Gastrocnemius medialis (tissue), 4 donors: ENCODE measurements around the gene CLPTM1L. TPM values are rescaled to one million over a fixed set of nuclear protein-coding genes. Genes with fewer than 3 reads are reported as not detected.
"Not testable (repeated sequence)": the region's sequence is repeated elsewhere in the genome, so short reads cannot be mapped to it uniquely, and the experiment has no call there.

Experiments used
- ATAC-seq, 2 donors: fragments of 150-250 bp; one replicate each; pipeline ENCODE4 v1.9.1; 2016
- DNase-seq, 2 donors: peaks; one replicate each; pipeline ENCODE4 v3.0.0-alpha.2; 2019
- H3K27ac ChIP-seq, 4 donors: fragments of 200-600 bp; sonication (generic); 1 replicate in 1 of 4; 2 replicates in 3 of 4; pipeline ENCODE4 v1.5.1; 2016 to 2018; ENCODE audit warnings: mild to moderate bottlenecking in 2 of 4, moderate library complexity in 1 of 4
- H3K27me3 ChIP-seq, 3 donors: fragments of 200-600 bp; sonication (generic) in 2 of 3; 1 replicate in 1 of 3; 2 replicates in 2 of 3; pipeline versions ENCODE4 v1.5.1 to v1.6.0; 2016 to 2019; ENCODE audit warnings: mild to moderate bottlenecking in 1 of 3, moderate library complexity in 1 of 3
- H3K36me3 ChIP-seq, 2 donors: fragments of 200-600 bp; sonication (generic) in 1 of 2; one replicate each; pipeline ENCODE4 v1.5.1; 2017 to 2018
- H3K4me1 ChIP-seq, 2 donors: fragments of 200-600 bp; sonication (generic) in 1 of 2; one replicate each; pipeline ENCODE4 v1.5.1; 2016 to 2017; ENCODE audit warnings: mild to moderate bottlenecking in 2 of 2
- H3K4me3 ChIP-seq, 4 donors: fragments of 200-600 bp; sonication (generic) in 3 of 4; 1 replicate in 1 of 4; 2 replicates in 3 of 4; pipeline ENCODE4 v1.5.1; 2016 to 2019; ENCODE audit warnings: mild to moderate bottlenecking in 2 of 4
- H3K9me3 ChIP-seq, 3 donors: fragments of 200-600 bp; sonication (generic) in 2 of 3; 1 replicate in 1 of 3; 2 replicates in 2 of 3; pipeline ENCODE4 v1.5.1; 2016 to 2019
- CTCF ChIP-seq, 5 experiments: fragments of 450-650 bp in 3 of 5; fragments of 200-600 bp in 2 of 5; sonication (generic) in 2 of 5; IDR thresholded peaks in 4 of 5; conservative IDR thresholded peaks in 1 of 5; 1 replicate in 4 of 5; 2 replicates in 1 of 5; pipeline ENCODE4 v1.5.1; 2016 to 2019; ENCODE audit warnings: antibody characterized with exemption in 5 of 5, mild to moderate bottlenecking in 3 of 5, moderate library complexity in 3 of 5
- POLR2A ChIP-seq, 2 donors: fragments of 450-650 bp; IDR thresholded peaks; one replicate each; pipeline ENCODE4 v1.6.1; 2017; ENCODE audit warnings: antibody characterized with exemption in 2 of 2, mild to moderate bottlenecking in 2 of 2, moderate library complexity in 2 of 2
- in situ Hi-C, 4 donors: fragments of 200-750 bp; cut with MboI; loops; one replicate each; pipeline versions ENCODE4 v1.15.0 to v1.8.0; 2017; ENCODE audit warnings: low sequenced_read_pairs in 4 of 4
- intact Hi-C: fragments of 100-400 bp; cut with DNase I; formaldehyde crosslinking; loops from one replicate; pipeline ENCODE4 v1.15.1; 2023; ENCODE audit warnings: low total_unique reads
- total RNA-seq, 4 donors: library from RNA; depleted of rRNA; stranded (reverse); fragments of >200 nt; gene quantifications; one replicate each; pipeline versions ENCODE4 v1.1.0 to v1.2.3, GENCODE V29; 2016

CLPTM1L gene
- total RNA-seq, 4 donors from 2014 or later: 29.4 to 41.0 (median 36.8) TPM

- no peaks in the 10 kb centered on the region for H3K9me3 ChIP-seq
- H3K36me3 ChIP-seq: no peaks in the 10 kb centered on the region
- no peak overlapping the region for H3K27ac ChIP-seq
- no peak for DNase-seq
- TF ChIP-seq CTCF (IDR thresholded peaks at IDR 0.05 in 4 of 5, conservative IDR thresholded peaks at IDR 0.05 in 1 of 5): no peak
- TF ChIP-seq POLR2A (IDR thresholded peaks at IDR 0.05): no peak
- peaks cover 25 to 37% (median 32%) of the 10 kb centered on the region in 3 donors for H3K27me3 ChIP-seq
- in situ Hi-C loops: no loop called here
- H3K4me3 ChIP-seq: no peak overlapping the region
- no peaks in the 10 kb centered on the region for H3K4me1 ChIP-seq
- intact Hi-C loops: no loop called here
- no peak for ATAC-seq
Observed at GRCh38 chr5:1363160-1363559, 18.3 kb upstream of the CLPTM1L start.

GRCh38 chr5:1362242-1363015 lies 17.5 kb upstream of the CLPTM1L start:
- DNase-seq (no peak), ATAC-seq (no peak)
- H3K27me3 ChIP-seq: peaks cover 25 to 37% (median 32%) of the 10 kb centered on the region in 3 donors
- H3K9me3 ChIP-seq: no peaks in the 10 kb centered on the region
- TF ChIP-seq POLR2A (IDR thresholded peaks at IDR 0.05) (no peak), CTCF (IDR thresholded peaks at IDR 0.05 in 4 of 5, conservative IDR thresholded peaks at IDR 0.05 in 1 of 5) (no peak)
- no peaks in the 10 kb centered on the region for H3K4me1 ChIP-seq
- no peak overlapping the region for H3K4me3 ChIP-seq
- no peaks in the 10 kb centered on the region for H3K36me3 ChIP-seq
- H3K27ac ChIP-seq: no peak overlapping the region
- intact Hi-C loops (no loop called here), in situ Hi-C loops (no loop called here)

GRCh38 chr5:1360861-1361260 lies 16.0 kb upstream of the CLPTM1L start:
- Histone ChIP-seq H3K4me1 (no peaks in the 10 kb centered on the region), H3K27me3 (peaks cover 20 to 31% (median 28%) of the 10 kb centered on the region in 3 donors), H3K9me3 (no peaks in the 10 kb centered on the region), H3K36me3 (no peaks in the 10 kb centered on the region), H3K27ac (no peak overlapping the region), H3K4me3 (no peak overlapping the region)
- TF ChIP-seq CTCF (IDR thresholded peaks at IDR 0.05 in 4 of 5, conservative IDR thresholded peaks at IDR 0.05 in 1 of 5) (no peak), POLR2A (IDR thresholded peaks at IDR 0.05) (no peak)
- no peak for DNase-seq
- intact Hi-C loops (no loop called here), in situ Hi-C loops (no loop called here)
- no peak for ATAC-seq

- H3K27ac ChIP-seq, H3K4me1 ChIP-seq, H3K4me3 ChIP-seq, DNase-seq, H3K9me3 ChIP-seq, ATAC-seq, intact Hi-C loops, in situ Hi-C loops, H3K36me3 ChIP-seq: not testable (repeated sequence)
- peaks cover 19 to 31% (median 27%) of the 10 kb centered on the region in 3 donors for H3K27me3 ChIP-seq
Observed at GRCh38 chr5:1360367-1360766, 15.5 kb upstream of the CLPTM1L start.

- TF ChIP-seq CTCF (IDR thresholded peaks at IDR 0.05 in 4 of 5, conservative IDR thresholded peaks at IDR 0.05 in 1 of 5): no peak
- TF ChIP-seq POLR2A (IDR thresholded peaks at IDR 0.05): no peak
- peaks cover 13 to 31% (median 23%) of the 10 kb centered on the region in 3 donors for H3K27me3 ChIP-seq
- no peak for DNase-seq
- in situ Hi-C loops (no loop called here), intact Hi-C loops (no loop called here)
- no peak overlapping the region for H3K4me3 ChIP-seq
- H3K9me3 ChIP-seq: no peaks in the 10 kb centered on the region
- H3K36me3 ChIP-seq: no peaks in the 10 kb centered on the region
- no peak overlapping the region for H3K27ac ChIP-seq
- no peaks in the 10 kb centered on the region for H3K4me1 ChIP-seq
- ATAC-seq: no peak
Observed at GRCh38 chr5:1359713-1360112, 14.8 kb upstream of the CLPTM1L start.
